ENCODE measurements around the gene CLCNKA.

Gene CLCNKA

DNA sequence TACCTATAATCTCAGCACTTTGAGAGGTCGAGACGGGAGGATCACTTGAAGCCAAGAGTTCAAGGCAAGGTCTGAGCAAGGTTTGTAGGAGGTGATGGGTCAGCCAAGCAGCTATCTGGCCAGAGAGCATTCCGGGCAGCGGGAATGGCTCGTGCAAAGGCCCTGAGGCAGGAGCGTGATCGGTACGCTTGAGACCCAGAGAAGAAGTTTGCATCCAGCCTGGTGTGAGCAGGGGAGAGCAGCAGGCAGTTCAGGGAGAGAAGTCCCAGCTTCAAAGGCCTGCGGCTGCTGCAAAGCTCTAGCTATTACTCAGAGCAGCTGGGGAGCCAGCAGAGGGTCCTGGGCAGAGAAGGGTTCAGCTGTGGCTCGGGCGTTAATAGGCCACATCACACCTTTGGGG, 22.9 kb upstream of the CLCNKA start:
- TF ChIP-seq CEBPB (IDR thresholded peaks at IDR 0.05) (no peak), YY1 (IDR thresholded peaks at IDR 0.05; ENCODE audit: low read depth) (no peak), EGR1 (IDR thresholded peaks at IDR 0.05) (no peak), TEAD4 (IDR thresholded peaks at IDR 0.05) (no peak), RAD21 (IDR thresholded peaks at IDR 0.05; ENCODE audit: low read depth) (no peak), CREB1 (IDR thresholded peaks at IDR 0.05; ENCODE audit: low read depth) (no peak), ZBTB7A (IDR thresholded peaks at IDR 0.05; ENCODE audit: low read depth) (no peak), TAF1 (IDR thresholded peaks at IDR 0.05; ENCODE audit: low read depth) (no peak), EP300 (IDR thresholded peaks at IDR 0.05; ENCODE audit: borderline replicate concordance) (no peak), FOXM1 (IDR thresholded peaks at IDR 0.05; ENCODE audit: borderline replicate concordance, low read depth) (no peak), NFIC (IDR thresholded peaks at IDR 0.05) (no peak)
- TF ChIP-seq, protein P1, sequence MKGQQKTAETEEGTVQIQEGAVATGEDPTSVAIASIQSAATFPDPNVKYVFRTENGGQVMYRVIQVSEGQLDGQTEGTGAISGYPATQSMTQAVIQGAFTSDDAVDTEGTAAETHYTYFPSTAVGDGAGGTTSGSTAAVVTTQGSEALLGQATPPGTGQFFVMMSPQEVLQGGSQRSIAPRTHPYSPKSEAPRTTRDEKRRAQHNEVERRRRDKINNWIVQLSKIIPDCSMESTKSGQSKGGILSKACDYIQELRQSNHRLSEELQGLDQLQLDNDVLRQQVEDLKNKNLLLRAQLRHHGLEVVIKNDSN (IDR thresholded peaks at IDR 0.05) = no peak

DNA sequence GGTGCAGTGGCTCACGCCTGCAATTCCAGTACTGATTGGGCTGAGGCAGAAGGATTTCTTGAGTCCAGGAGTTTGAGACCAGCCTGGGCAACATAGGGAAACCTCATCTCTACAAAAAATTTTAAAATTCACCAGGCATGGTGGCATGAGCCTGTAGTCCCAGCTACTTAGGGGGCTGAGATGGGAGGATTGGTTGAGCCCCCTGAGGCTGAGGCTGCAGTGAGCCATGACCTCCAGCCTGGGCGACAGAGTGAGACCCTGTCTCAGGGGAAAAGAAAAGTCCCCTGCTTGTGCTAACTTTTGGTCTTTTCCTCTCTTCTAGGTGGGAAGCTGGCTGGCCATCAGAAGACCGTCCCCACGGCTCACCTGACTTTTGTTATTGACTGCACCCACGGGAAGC, 16.2 kb upstream of the CLCNKA start:
- TF ChIP-seq EGR1 (IDR thresholded peaks at IDR 0.05) (no peak), TCF12 (IDR thresholded peaks at IDR 0.05; ENCODE audit: low read depth) (no peak), TEAD4 (IDR thresholded peaks at IDR 0.05) (no peak), YY1 (IDR thresholded peaks at IDR 0.05; ENCODE audit: low read depth) (no peak), RAD21 (IDR thresholded peaks at IDR 0.05; ENCODE audit: low read depth) (no peak), ZBTB7A (IDR thresholded peaks at IDR 0.05; ENCODE audit: low read depth) (no peak), NFIC (IDR thresholded peaks at IDR 0.05) (no peak), FOXM1 (IDR thresholded peaks at IDR 0.05; ENCODE audit: borderline replicate concordance, low read depth) (no peak), REST (IDR thresholded peaks at IDR 0.05; ENCODE audit: low read depth) (no peak), CREB1 (IDR thresholded peaks at IDR 0.05; ENCODE audit: low read depth) (no peak), EP300 (IDR thresholded peaks at IDR 0.05; ENCODE audit: borderline replicate concordance) (no peak), CEBPB (IDR thresholded peaks at IDR 0.05) (no peak), MAX (IDR thresholded peaks at IDR 0.05) (no peak), TAF1 (IDR thresholded peaks at IDR 0.05; ENCODE audit: low read depth) (no peak)
- TF ChIP-seq, protein P1 (IDR thresholded peaks at IDR 0.05) = no peak

- no peak for TF ChIP-seq FOXM1 (IDR thresholded peaks at IDR 0.05; ENCODE audit: borderline replicate concordance, low read depth)
- no peak for TF ChIP-seq EP300 (IDR thresholded peaks at IDR 0.05; ENCODE audit: borderline replicate concordance)
- no peak for TF ChIP-seq TEAD4 (IDR thresholded peaks at IDR 0.05)
- TF ChIP-seq TCF12 (IDR thresholded peaks at IDR 0.05; ENCODE audit: low read depth) = no peak
- no peak for TF ChIP-seq CREB1 (IDR thresholded peaks at IDR 0.05; ENCODE audit: low read depth)
- no peak for TF ChIP-seq YY1 (IDR thresholded peaks at IDR 0.05; ENCODE audit: low read depth)
- TF ChIP-seq EGR1 (IDR thresholded peaks at IDR 0.05) = no peak
- TF ChIP-seq TAF1 (IDR thresholded peaks at IDR 0.05; ENCODE audit: low read depth) = no peak
- no peak for TF ChIP-seq NFIC (IDR thresholded peaks at IDR 0.05)
These were observed 15.8 kb upstream of the CLCNKA start for GRCh38 chr1:16006010-16006409.

DNA sequence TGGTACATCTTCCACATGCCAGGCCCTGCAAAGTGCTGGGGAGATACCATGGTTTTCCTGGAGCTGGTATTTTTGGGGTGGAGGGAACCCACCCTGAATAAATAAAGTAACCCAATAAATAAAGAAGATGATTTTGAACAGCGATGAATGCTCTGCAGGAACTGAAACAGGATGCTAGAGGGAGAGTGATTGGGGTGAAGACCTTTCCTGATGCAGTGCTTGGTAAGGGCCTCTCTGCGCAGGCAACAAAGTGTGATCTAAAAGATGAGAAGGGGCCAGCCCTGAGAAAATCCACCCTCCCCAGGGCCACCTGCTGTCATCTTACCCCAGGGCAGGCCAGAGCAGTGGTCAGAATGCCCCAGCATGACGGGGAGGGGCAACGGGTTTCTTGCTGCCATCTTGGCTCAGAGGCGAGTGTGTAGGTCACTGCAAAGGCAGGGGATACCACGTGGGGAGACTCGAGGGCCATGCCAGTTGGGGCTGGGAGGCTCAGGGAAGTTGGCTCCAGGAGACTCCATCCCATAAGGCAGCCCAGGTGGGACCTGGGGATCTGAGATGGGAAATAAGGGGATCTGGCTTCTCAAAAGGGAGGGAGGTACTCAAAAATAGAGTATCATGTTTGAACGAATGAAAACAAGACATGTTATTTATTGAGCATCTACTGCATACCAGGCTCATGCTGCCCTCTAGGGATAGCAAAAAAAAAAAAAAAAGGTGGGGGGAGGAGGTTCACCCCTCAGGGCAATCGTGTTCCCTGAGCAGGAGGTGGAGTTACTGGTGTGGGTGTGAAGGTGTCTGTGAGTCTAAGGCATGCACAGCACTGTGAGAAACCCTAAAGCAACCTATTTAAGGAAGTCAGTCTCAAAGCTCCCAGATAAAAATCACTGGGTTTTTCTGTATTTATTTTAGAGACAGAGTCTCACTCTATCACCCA, 15.0 kb upstream of the CLCNKA start:
- TF ChIP-seq EGR1 (IDR thresholded peaks at IDR 0.05) (no peak), REST (IDR thresholded peaks at IDR 0.05; ENCODE audit: low read depth) (no peak), YY1 (IDR thresholded peaks at IDR 0.05; ENCODE audit: low read depth) (no peak), TAF1 (IDR thresholded peaks at IDR 0.05; ENCODE audit: low read depth) (no peak), TCF12 (IDR thresholded peaks at IDR 0.05; ENCODE audit: low read depth) (no peak), MAX (IDR thresholded peaks at IDR 0.05) (no peak), FOXM1 (IDR thresholded peaks at IDR 0.05; ENCODE audit: borderline replicate concordance, low read depth) (no peak), CREB1 (IDR thresholded peaks at IDR 0.05; ENCODE audit: low read depth) (no peak), EP300 (IDR thresholded peaks at IDR 0.05; ENCODE audit: borderline replicate concordance) (no peak), TEAD4 (IDR thresholded peaks at IDR 0.05) (no peak), NFIC (IDR thresholded peaks at IDR 0.05) (no peak), RAD21 (IDR thresholded peaks at IDR 0.05; ENCODE audit: low read depth) (no peak), CEBPB (IDR thresholded peaks at IDR 0.05) (no peak)
- TF ChIP-seq, protein P1 (IDR thresholded peaks at IDR 0.05) = no peak
